ENCODE measurements around the gene ABCC1. TPM values are rescaled to one million over a fixed set of nuclear protein-coding genes. Genes with fewer than 3 reads are reported as not detected.

ABCC1 gene
- total and polyA plus RNA-seq, 2 of the 8 experiments (the other 6 are each of a cell fraction or from before 2014, with no cell fraction given) = 42.6 to 66.8 TPM

- WGBS, 2 experiments (ENCODE audit: extremely low coverage in 1 of 2, insufficient coverage in 1 of 2, insufficient read length in 1 of 2, insufficient replicate concordance in 2 of 2, low coverage in 1 of 2, low lambda C conversion rate in 2 of 2, missing lambda C conversion rate in 1 of 2) = 89% methylated on average over 4 of the region's 4 CpGs; no CpG with 5 or more reads in 1 of the 2 experiments
- DNase-seq (ENCODE audit: low read depth in 1 of 2, low spot score in 2 of 2) (no peak), FAIRE-seq (no peak)
- H2AFZ ChIP-seq (ENCODE audit: low read length) = no peak overlapping the region
- no peaks in the 10 kb centered on the region for H3K79me1 ChIP-seq (ENCODE audit: low read depth, low read length)
- no peak overlapping the region for H3K4me2 ChIP-seq (ENCODE audit: insufficient read depth in 1 of 2, low read depth in 2 of 2, low read length in 2 of 2)
- no peak overlapping the region for H3K14ac ChIP-seq (ENCODE audit: insufficient read length)
- no peak for TF ChIP-seq NRF1 (IDR thresholded peaks at IDR 0.05; ENCODE audit: low read depth, low read length)
- TF ChIP-seq YY1 (IDR thresholded peaks at IDR 0.05; ENCODE audit: low read depth, low read length) = no peak
- TF ChIP-seq RNF2 (IDR thresholded peaks at IDR 0.05; ENCODE audit: borderline replicate concordance, low read depth, low read length, missing control alignments, poor library complexity, severe bottlenecking) = no peak
- no peak for TF ChIP-seq JUND (IDR thresholded peaks at IDR 0.05; ENCODE audit: low read length)
- TF ChIP-seq BCL11A (IDR thresholded peaks at IDR 0.05; ENCODE audit: low read depth in 2 of 2, low read length in 2 of 2) = no peak
- TF ChIP-seq TAF7 (optimal IDR thresholded peaks at IDR 0.05; ENCODE audit: borderline replicate concordance, low read depth, low read length) = no peak
- no peak for TF ChIP-seq SP4 (IDR thresholded peaks at IDR 0.05; ENCODE audit: low read length)
- no peak for TF ChIP-seq HDAC6 (IDR thresholded peaks at IDR 0.05; ENCODE audit: low read depth, low read length)
- no peak for TF ChIP-seq CBX8 (IDR thresholded peaks at IDR 0.05; ENCODE audit: borderline replicate concordance, low read depth, low read length)
- no peak for TF ChIP-seq GABPA (IDR thresholded peaks at IDR 0.05; ENCODE audit: borderline replicate concordance, insufficient read depth, low read length)
- no peak for TF ChIP-seq POLR2AphosphoS5 (IDR thresholded peaks at IDR 0.05; ENCODE audit: low read depth, low read length)
- TF ChIP-seq TBP (IDR thresholded peaks at IDR 0.05; ENCODE audit: low read depth, low read length) = no peak
- no peak overlapping the region for H4K8ac ChIP-seq (ENCODE audit: extremely low read depth, insufficient read depth, low read length)
- no peaks in the 10 kb centered on the region for H3K9me3 ChIP-seq (ENCODE audit: insufficient read depth in 2 of 2, low read depth in 1 of 2, low read length in 1 of 2)
- no peak overlapping the region for H2AK5ac ChIP-seq (ENCODE audit: low read depth, low read length)
- no peak overlapping the region for H3K9ac ChIP-seq (replicated peaks in 1 of 4; ENCODE audit: extremely low read depth in 1 of 4, low read depth in 3 of 4, low read length in 3 of 4)
- no peak overlapping the region for H2BK15ac ChIP-seq (ENCODE audit: low read length)
- no peaks in the 10 kb centered on the region for H3K79me2 ChIP-seq (ENCODE audit: control insufficient read depth in 1 of 2, insufficient read depth in 2 of 2, low read length in 2 of 2)
- H3K4ac ChIP-seq (replicated peaks; ENCODE audit: insufficient read length, low read depth, low read length) = no peak overlapping the region
- H2BK12ac ChIP-seq (ENCODE audit: low read depth, low read length) = no peak overlapping the region
- H3K23me2 ChIP-seq (ENCODE audit: low read depth, low read length) = no peaks in the 10 kb centered on the region
- no peak overlapping the region for H3K18ac ChIP-seq (ENCODE audit: extremely low read depth, low read length)
- ChIA-PET POLR2A (ENCODE audit: partially characterized antibody) (no interaction called here), CTCF (ENCODE audit: partially characterized antibody) (interaction anchor here (1.1 to 1.3 kb wide), 2 partner anchors 12 to 30 kb away, joined by 3 read pairs; no protein-coding TSS in a partner anchor)
- no peaks in the 10 kb centered on the region for H3K36me3 ChIP-seq (ENCODE audit: control insufficient read depth in 2 of 4, insufficient read depth in 4 of 4, low read length in 3 of 4)
- no peaks in the 10 kb centered on the region for H4K20me1 ChIP-seq (replicated peaks in 1 of 2; ENCODE audit: control insufficient read depth in 1 of 2, insufficient read depth in 2 of 2, low read length in 2 of 2)
- no peaks in the 10 kb centered on the region for H3K4me1 ChIP-seq (replicated peaks in 1 of 4; ENCODE audit: control insufficient read depth in 3 of 4, insufficient read depth in 4 of 4, low read length in 3 of 4)
- no peak overlapping the region for H2BK120ac ChIP-seq (replicated peaks; ENCODE audit: low read depth, low read length)
- H3K23ac ChIP-seq (ENCODE audit: insufficient read length) = no peak overlapping the region
- no peak overlapping the region for H2BK20ac ChIP-seq (ENCODE audit: low read length)
- H4K91ac ChIP-seq (replicated peaks; ENCODE audit: insufficient read length, low read length) = no peak overlapping the region
- H3K4me3 ChIP-seq (ENCODE audit: extremely low read depth in 1 of 4, insufficient read depth in 2 of 4, low read depth in 3 of 4, low read length in 4 of 4) = no peak overlapping the region
- H4K5ac ChIP-seq (ENCODE audit: insufficient read length, low read depth, low read length) = no peak overlapping the region
- H3K56ac ChIP-seq (replicated peaks; ENCODE audit: insufficient read length, low read depth, low read length) = no peak overlapping the region
- H2BK5ac ChIP-seq (ENCODE audit: low read depth, low read length) = no peak overlapping the region
- H3K27ac ChIP-seq (ENCODE audit: low read depth, low read length) = no peak overlapping the region
- H3K27me3 ChIP-seq (replicated peaks in 1 of 4; ENCODE audit: control insufficient read depth in 3 of 4, extremely low read depth in 1 of 4, insufficient read depth in 3 of 4, low read length in 3 of 4) = no peaks in the 10 kb centered on the region
These were observed 15.6 kb upstream of the ABCC1 start for GRCh38 chr16:15933781-15934180.
